ENCODE measurements around the gene C4orf50.
"Not testable (repeated sequence)": the region's sequence is repeated elsewhere in the genome, so short reads cannot be mapped to it uniquely, and the experiment has no call there.

The C4orf50 gene

GRCh38 chr4:6017030-6017429 is 1.2 kb downstream of the C4orf50 start:
- no peak for DNase-seq (ENCODE audit: low read depth in 3 of 3)

GRCh38 chr4:6013564-6013963 is 4.7 kb downstream of the C4orf50 start:
- DNase-seq (ENCODE audit: low read depth in 3 of 3): no peak

- DNase-seq (ENCODE audit: low read depth in 3 of 3): no peak
Measured at GRCh38 chr4:6012200-6012599, 6.0 kb downstream of the C4orf50 start.

- no peak for DNase-seq (ENCODE audit: low read depth in 3 of 3)
Measured at GRCh38 chr4:6011686-6012085, 6.5 kb downstream of the C4orf50 start.

DNA sequence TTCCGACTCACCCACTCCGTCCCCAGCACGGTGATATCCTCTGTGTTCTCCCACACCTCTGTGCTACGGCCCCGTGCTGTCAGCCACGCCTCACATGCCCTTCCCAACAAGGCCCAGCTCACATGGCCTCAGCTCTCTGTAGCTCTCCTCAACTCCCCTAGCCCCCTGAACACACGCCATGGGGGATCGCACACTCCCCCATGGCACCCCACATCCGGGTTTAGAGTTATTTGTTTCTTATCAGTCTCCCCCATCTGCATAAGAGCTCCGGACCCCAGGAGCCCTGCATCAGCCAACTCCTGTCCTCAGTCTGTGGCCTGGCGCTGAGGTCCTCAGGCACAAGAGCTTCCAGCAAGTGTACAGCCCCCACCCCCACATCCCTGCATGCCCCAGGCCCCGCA is 7.0 kb downstream of the C4orf50 start:
- no peak for DNase-seq (ENCODE audit: low read depth in 3 of 3)

DNA sequence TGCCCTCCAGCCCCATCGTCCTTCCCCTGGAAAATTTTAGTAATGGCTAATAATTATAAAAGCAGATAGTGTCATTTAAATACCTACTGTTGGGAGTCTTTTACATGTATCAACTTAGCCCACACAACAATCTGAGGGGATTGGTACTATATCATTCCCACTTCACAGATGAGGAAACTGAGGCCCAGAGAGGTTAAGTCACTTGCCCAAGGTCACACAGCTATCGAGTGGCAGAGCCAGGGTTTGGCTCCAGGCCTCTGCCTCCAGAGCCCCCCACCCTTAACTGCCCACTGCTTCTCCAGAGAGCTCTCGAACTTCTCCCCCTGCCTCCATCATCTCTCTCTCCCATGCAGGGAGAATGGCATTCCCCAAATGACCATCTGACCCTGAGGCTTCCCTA is 7.4 kb downstream of the C4orf50 start:
- no peak for DNase-seq (ENCODE audit: low read depth in 3 of 3)

- DNase-seq (ENCODE audit: low read depth in 3 of 3): no peak
Measured at GRCh38 chr4:6009452-6009851, 8.8 kb downstream of the C4orf50 start.

GRCh38 chr4:6008766-6009385 is 9.4 kb downstream of the C4orf50 start:
- DNase-seq (ENCODE audit: low read depth in 3 of 3): no peak

- no peak for DNase-seq (ENCODE audit: low read depth in 3 of 3)
Measured at GRCh38 chr4:6008092-6008551, 10.1 kb downstream of the C4orf50 start.

GRCh38 chr4:6005175-6005574 is 13.1 kb downstream of the C4orf50 start:
- no peak for DNase-seq (ENCODE audit: low read depth in 3 of 3)

DNA sequence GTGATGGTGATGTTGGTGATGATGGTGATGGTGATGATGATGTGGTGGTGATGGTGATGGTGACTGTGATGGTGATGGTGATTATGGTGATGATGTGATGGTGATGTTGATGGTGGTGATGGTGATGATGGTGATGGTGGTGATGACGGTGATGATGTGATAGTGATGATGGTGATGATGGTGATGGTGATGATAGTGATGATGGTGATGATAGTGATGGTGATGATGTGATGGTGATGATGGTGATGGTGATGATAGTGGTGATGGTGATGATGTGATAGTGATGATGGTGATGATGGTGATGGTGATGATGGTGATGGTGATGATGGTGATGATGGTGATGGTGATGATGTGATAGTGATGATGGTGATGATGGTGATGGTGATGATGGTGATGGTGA is 14.7 kb downstream of the C4orf50 start:
- not testable (repeated sequence) for DNase-seq (ENCODE audit: low read depth in 3 of 3)

DNA sequence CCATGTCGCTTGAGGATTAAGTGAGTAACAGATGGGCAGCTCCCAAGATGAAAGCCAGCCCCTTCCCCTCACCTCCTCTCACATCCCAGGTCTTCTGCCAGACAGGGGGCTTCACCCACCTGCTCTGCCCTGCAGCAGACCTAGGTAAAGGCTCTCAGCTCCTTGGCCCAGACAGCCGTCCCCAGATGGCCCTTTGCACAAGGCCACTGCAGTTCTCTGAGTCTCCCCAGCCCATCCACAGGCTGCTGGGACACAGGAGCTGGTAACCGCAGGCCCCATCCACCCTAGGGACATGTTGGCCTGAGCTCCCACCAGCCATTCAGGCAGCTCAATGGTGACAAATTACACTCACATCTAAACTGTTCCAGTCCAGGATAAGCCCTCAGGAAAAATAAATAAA is 15.3 kb downstream of the C4orf50 start:
- no peak for DNase-seq (ENCODE audit: low read depth in 3 of 3)

GRCh38 chr4:6002492-6002833 is 15.8 kb downstream of the C4orf50 start:
- DNase-seq (ENCODE audit: low read depth in 3 of 3): no peak

- DNase-seq (ENCODE audit: low read depth in 3 of 3): no peak
Measured at GRCh38 chr4:6001680-6002491, 16.3 kb downstream of the C4orf50 start.

- no peak for DNase-seq (ENCODE audit: low read depth in 3 of 3)
Measured at GRCh38 chr4:5999830-6000365, 18.3 kb downstream of the C4orf50 start.

DNA sequence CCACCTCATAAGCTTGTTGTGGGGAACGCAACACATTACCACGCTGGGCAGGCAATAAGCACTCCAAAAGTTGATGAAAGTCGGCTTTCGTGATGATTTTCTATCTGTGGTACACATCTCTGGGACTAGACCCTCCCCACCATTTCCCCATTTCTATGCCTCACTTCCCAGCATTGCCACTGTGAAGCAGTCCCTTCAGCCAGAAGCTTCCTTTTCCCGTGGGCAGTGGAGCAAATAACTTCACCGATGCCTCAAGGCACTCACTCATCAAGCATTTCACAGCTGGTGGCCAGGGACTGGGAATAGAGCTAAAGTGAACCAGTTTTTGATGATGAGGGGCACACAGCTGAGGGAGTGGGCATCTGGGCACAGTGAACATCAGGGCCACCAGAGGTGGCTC is 18.9 kb downstream of the C4orf50 start:
- no peak for DNase-seq (ENCODE audit: low read depth in 3 of 3)

GRCh38 chr4:5998333-5998936 is 19.8 kb downstream of the C4orf50 start:
- peak in 2 of 3 experiments; percentile 4 for DNase-seq (ENCODE audit: low read depth in 3 of 3)

- no peak for DNase-seq (ENCODE audit: low read depth in 3 of 3)
Measured at GRCh38 chr4:5996641-5997040, 21.6 kb downstream of the C4orf50 start.

DNA sequence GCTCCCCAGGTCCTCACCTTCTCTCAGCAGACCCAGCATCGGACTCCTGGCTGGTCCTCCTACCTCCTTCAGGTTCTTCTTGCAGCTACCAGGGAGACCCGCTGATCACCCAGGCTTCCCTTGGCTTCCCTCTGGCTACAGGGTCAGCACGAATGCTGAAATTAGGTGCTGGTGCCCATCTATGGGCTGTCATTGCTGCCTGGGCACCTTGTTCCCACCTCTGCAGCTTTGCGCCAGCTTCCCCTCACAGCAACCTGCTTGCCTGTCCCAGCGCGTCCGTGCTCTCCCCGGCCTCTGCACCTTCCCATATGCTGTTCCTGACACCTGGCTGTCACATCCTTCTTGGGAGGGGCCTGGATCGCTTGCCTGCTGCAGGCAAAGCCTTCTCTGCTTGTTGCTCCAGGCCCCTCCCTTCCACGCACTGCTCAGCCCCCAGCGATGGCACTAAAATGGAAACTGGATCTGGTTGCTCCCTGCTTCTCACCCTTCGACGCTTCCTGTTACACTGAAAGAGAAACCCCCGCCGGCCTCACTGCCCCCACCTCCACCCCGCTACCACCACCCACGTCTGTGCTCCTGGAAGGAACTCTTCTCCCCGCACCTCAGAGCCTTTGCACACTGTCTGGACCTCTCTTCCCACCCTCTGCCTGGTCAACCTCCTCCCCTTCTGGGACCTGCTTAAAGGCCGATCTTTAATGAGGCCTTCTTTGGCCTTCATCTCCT is 22.2 kb downstream of the C4orf50 start:
- no peak for DNase-seq (ENCODE audit: low read depth in 3 of 3)

DNA sequence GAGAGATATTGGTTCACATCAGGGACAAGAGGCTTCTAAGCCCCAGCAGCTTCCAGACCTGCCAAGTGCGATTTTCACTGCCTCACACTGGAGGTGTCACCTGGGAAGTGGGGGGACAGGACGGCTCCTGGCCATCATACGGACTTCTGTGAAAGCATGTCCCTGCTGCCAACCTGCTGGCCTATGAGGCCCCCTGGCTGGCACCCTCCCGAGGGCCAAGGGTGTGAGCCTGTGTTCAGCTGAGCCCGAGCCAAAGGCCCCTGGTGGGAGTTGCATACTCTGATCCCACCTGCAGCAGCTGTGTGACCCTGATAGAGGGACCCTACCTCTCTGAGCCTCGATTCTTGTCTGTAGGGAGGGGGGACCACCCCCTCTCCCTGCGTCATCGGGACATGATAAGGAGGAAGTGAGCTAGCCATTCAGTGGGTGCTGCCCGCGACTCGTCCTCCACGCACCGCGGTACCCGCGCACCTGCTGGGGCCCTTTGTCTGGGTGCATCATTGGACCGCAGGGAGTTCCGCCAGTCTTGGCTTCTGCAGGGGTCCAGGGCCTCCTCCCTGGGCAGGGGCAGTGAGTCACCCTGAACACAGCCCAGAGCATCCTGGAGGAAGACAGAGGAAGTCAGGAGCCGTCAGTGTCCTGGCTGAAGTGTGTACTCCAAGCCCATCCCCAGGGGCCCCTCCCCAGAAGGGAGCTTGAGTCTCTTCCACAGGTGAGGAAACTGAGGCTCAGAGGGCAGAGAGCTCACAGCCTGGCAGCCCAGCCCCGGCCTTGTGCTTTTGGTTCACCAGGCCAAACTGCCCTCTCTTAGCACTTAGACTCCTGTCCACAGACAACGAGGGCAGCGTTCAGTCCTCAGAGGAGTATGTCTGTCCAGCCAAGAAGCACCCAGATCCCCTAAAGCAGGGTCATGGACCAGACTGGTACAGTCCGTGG is 24.1 kb downstream of the C4orf50 start:
- DNase-seq (ENCODE audit: low read depth in 3 of 3): no peak

DNA sequence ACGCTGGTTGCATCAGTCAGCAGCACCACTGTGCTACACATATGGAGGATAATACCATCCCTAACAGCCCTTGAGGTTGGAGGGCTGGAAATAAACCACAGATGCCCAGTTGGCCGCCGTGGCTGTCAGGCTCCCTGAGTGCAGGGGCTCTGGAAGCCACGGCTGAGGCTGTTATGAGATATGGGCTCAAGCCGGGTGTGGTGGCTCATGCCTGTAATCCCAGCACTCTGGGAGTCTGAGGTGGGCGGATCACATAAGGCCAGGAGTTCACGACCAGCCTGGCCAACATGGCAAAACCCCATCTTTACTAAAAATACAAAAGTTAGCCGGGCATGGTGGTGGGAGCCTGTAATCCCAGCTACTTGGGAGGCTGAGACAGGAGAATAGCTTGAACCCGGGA is 24.9 kb downstream of the C4orf50 start:
- not testable (repeated sequence) for DNase-seq (ENCODE audit: low read depth in 3 of 3)
